ENCODE measurements around the gene SPOCD1. TPM values are rescaled to one million over a fixed set of nuclear protein-coding genes. Genes with fewer than 3 reads are reported as not detected.
"Not testable (repeated sequence)": the region's sequence is repeated elsewhere in the genome, so short reads cannot be mapped to it uniquely, and the experiment has no call there.

Gene SPOCD1
- total RNA-seq, 1 donor from 2014 or later, result 30.7 TPM

DNA sequence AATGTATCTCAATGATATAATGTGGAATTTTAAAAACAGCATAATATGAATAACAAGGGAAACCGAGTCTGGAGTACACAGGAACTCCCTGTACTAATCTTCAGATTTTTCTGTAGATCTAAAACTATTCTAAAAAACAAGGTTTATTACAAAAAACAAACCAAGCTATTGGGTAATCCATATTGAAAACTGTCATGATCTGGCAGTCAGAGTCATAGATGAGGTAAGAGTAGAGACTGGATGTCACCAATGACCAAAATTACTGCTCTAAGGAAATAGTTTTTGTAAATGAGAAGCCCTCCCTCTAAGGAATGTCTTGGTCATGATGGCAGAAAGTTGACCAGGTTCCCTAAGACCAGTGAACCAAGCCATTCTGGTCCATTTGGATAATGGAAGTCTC lies 2.4 kb upstream of the SPOCD1 start:
- Histone ChIP-seq H3K4me3 (no peak overlapping the region), H3K27ac (no peak overlapping the region), H3K9me3 (no peaks in the 10 kb centered on the region), H3K27me3 (no peaks in the 10 kb centered on the region), H3K4me1 (no peaks in the 10 kb centered on the region), H3K36me3 (no peaks in the 10 kb centered on the region)
- TF ChIP-seq, protein P1, sequence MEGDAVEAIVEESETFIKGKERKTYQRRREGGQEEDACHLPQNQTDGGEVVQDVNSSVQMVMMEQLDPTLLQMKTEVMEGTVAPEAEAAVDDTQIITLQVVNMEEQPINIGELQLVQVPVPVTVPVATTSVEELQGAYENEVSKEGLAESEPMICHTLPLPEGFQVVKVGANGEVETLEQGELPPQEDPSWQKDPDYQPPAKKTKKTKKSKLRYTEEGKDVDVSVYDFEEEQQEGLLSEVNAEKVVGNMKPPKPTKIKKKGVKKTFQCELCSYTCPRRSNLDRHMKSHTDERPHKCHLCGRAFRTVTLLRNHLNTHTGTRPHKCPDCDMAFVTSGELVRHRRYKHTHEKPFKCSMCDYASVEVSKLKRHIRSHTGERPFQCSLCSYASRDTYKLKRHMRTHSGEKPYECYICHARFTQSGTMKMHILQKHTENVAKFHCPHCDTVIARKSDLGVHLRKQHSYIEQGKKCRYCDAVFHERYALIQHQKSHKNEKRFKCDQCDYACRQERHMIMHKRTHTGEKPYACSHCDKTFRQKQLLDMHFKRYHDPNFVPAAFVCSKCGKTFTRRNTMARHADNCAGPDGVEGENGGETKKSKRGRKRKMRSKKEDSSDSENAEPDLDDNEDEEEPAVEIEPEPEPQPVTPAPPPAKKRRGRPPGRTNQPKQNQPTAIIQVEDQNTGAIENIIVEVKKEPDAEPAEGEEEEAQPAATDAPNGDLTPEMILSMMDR (IDR thresholded peaks at IDR 0.05), result no peak
- intact Hi-C loops (cut with DNase I), result no loop called here
- DNase-seq (ENCODE audit: low spot score in 2 of 2), result no peak

DNA sequence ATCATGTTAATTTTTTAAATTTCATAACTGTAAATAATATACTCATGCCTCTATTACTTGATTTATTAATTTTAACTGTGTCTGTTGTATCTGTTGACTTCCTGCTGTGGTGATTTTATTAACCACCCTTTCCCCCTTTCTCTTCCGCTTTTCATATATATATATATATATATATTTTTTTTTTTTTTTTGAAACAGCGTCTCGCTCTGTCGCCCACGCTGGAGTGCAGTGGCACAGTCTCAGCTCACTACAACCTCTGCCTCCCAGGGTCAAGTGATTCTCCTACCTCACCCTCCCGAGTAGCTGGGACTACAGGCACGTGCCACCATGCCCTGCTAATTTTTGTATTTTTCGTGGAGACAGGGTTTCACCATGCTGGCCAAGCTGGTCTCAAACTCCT lies 1.1 kb upstream of the SPOCD1 start:
- H3K27me3 ChIP-seq; DNase-seq (ENCODE audit: low spot score in 2 of 2); H3K9me3 ChIP-seq; H3K4me3 ChIP-seq; H3K4me1 ChIP-seq; H3K27ac ChIP-seq; H3K36me3 ChIP-seq: not testable (repeated sequence)
- intact Hi-C loops (cut with DNase I), result loop anchor here (2.0 kb wide), 1 partner anchor 148 kb away; no protein-coding TSS in a partner anchor

DNA sequence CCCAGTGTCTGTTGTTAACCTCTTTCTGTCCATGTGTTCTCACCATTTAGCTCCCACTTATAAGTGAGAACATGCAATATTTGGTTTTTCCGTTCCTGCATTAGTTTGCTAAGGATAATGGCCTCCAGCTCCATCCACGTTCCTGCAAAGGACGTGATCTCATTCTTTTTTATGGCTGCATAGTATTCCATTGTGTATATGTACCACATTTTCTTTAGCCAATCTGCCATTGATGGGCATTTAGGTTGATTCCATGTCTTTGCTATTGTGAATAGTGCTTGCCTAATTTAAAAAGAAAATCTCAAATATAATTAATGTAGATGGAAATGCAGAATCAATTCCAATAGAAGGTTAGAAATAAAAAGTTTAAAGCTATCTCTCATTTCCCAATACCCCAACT lies 679 bp upstream of the SPOCD1 start:
- not testable (repeated sequence) for DNase-seq (ENCODE audit: low spot score in 2 of 2); H3K27ac ChIP-seq; H3K36me3 ChIP-seq; H3K4me3 ChIP-seq; H3K9me3 ChIP-seq; H3K4me1 ChIP-seq; H3K27me3 ChIP-seq
- intact Hi-C loops (cut with DNase I), result loop anchor here (2.0 kb wide), 1 partner anchor 148 kb away; no protein-coding TSS in a partner anchor

DNA sequence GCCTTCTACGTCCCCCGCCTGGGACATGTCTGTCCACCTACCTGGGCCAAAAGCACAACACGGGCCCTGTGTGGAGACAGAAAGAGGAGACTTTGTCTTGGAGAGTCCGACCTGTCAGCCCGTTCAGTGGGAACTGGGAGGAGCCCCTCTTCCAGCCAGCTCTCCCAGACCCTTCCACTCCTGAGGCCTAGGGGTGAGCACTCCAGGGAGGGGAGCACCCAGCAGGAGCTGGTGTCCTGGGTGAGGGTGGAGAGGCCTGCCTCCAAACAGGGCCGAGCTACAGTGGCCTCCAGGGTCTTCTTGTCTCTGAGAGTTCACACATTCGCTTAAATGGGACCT lies 546 bp downstream of the SPOCD1 start:
- TF ChIP-seq, protein P1 (IDR thresholded peaks at IDR 0.05), result no peak
- intact Hi-C loops (cut with DNase I), result no loop called here
- no peaks in the 10 kb centered on the region for H3K36me3 ChIP-seq
- no peak overlapping the region for H3K4me3 ChIP-seq
- H3K4me1 ChIP-seq, result no peaks in the 10 kb centered on the region
- H3K9me3 ChIP-seq, result no peaks in the 10 kb centered on the region
- H3K27ac ChIP-seq, result no peak overlapping the region
- no peaks in the 10 kb centered on the region for H3K27me3 ChIP-seq
- peak in 1 of 2 donors; percentile 56 for DNase-seq (ENCODE audit: low spot score in 2 of 2)

DNA sequence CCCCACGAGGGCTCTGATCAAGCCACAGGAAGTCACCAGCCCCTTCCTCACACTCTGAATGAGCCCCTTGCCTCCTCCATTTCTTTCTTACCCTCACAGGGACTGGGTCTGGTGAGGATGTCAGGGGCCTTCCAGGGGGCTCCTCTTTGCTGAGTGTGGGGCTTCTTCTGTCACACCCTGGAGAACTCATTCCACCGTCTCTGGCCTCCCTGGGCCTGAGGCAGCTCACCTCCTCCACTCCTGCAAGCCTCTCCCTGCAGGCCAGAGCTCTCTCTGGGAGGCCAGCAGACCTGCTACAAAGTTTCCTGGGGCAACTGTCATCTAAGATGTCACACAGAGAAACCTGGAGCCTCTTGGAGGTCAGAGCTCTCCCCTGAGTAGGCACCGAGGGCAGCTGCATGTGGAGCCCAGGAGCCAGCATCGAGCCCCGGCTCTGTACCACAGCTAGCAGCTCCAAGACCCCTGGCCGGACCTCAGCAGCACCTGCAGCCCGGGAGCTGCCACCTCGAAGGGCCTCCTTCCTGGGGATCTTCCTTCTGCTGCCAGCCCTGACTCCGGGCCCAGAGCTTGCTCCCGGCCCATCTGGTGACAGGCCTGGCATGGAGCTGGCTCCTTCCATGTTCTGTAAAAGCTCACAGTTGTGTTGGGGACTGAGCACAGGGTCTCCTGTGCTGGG lies 1.1 kb downstream of the SPOCD1 start:
- Histone ChIP-seq H3K9me3 (no peaks in the 10 kb centered on the region), H3K27me3 (no peaks in the 10 kb centered on the region), H3K27ac (no peak overlapping the region), H3K4me3 (no peak overlapping the region), H3K36me3 (no peaks in the 10 kb centered on the region), H3K4me1 (no peaks in the 10 kb centered on the region)
- DNase-seq (ENCODE audit: low spot score in 2 of 2), result peak in 1 of 2 donors; percentile 30
- TF ChIP-seq, protein P1 (IDR thresholded peaks at IDR 0.05), result no peak
- intact Hi-C loops (cut with DNase I), result no loop called here

DNA sequence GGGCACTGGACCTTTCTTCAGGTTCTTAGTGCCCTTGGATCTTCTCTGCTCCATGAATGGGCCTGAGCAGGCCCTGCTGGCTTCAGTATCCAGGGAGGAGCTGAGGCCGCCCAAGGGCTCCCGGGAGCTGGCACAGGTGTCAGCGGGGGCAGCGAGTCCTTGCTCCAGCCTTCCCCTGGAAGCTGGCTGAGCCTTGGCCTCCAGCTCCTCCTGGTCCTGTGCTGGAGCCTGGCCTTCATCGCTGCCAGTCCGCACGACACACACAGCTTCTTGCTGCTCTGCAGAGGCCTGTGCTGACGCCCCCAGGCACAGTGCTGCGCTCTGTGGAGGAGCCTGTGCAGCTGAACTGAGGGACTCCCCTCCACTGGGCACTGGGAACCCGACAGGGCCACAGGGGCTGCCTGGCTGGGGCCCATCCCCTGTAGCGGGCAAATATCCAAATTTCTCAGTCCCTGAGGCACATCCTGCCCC lies 1.7 kb downstream of the SPOCD1 start:
- Histone ChIP-seq H3K27me3 (no peaks in the 10 kb centered on the region), H3K9me3 (no peaks in the 10 kb centered on the region), H3K4me3 (no peak overlapping the region), H3K27ac (no peak overlapping the region), H3K4me1 (no peaks in the 10 kb centered on the region), H3K36me3 (no peaks in the 10 kb centered on the region)
- TF ChIP-seq, protein P1 (IDR thresholded peaks at IDR 0.05), result no peak
- intact Hi-C loops (cut with DNase I), result no loop called here
- peak in 1 of 2 donors; percentile 57 for DNase-seq (ENCODE audit: low spot score in 2 of 2)
